SH-SY5Y (cell line): ENCODE data around the gene KIAA0753.

Experiments
- GATA2 ChIP-seq: IDR thresholded peaks from 2 replicates; pipeline ENCODE4 v1.6.1; 2011; ENCODE audit warnings: mild to moderate bottlenecking, low read depth, low read length
- GATA3 ChIP-seq: IDR thresholded peaks from 2 replicates; pipeline ENCODE4 v1.6.1; 2011; ENCODE audit warnings: low read depth, mild to moderate bottlenecking, low read length, moderate library complexity

- TF ChIP-seq GATA3 (no peak), GATA2 (no peak)
Measured at GRCh38 chr17:6575596-6575988, 64.9 kb downstream of the KIAA0753 start.
